ENCODE results near the gene ITGB1.

DNA sequence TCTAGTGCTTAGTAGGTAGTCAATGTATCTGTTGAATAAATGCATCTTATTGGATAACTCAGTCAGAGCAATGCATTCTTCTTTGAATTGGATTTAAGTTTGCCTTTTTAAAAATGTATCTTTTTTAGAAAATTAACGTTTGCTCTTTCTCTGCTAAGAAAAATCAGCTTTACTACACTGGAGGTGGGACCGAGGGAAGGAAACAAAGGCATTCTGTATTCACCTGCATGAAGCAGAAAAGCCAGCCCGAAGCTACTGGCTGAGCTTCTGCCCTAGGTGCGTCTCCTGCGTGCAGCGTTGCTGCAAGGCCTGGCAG is 22.2 kb upstream of the ITGB1 start:
- TF ChIP-seq PAX5 (IDR thresholded peaks at IDR 0.05; ENCODE audit: insufficient read depth, low read length, severe bottlenecking) = no peak
- no peak for TF ChIP-seq POLR2AphosphoS5 (IDR thresholded peaks at IDR 0.05; ENCODE audit: low read depth, low read length)
